ENCODE data around the gene TMEM184A. TPM values are rescaled to one million over a fixed set of nuclear protein-coding genes. Genes with fewer than 3 reads are reported as not detected.

The TMEM184A gene
- total and polyA plus RNA-seq, 2 of the 8 experiments (the other 6 are each of a cell fraction or from before 2014, with no cell fraction given) = 1.8 to 2.1 TPM

- Histone ChIP-seq H3K14ac (ENCODE audit: insufficient read length) (no peak overlapping the region), H3K4me3 (ENCODE audit: extremely low read depth in 1 of 4, insufficient read depth in 2 of 4, low read depth in 3 of 4, low read length in 4 of 4) (no peak overlapping the region), H3K18ac (ENCODE audit: extremely low read depth, low read length) (no peak overlapping the region), H3K36me3 (ENCODE audit: control insufficient read depth in 2 of 4, insufficient read depth in 4 of 4, low read length in 3 of 4) (no peaks in the 10 kb centered on the region), H3K56ac (replicated peaks; ENCODE audit: insufficient read length, low read depth, low read length) (no peak overlapping the region), H2BK120ac (replicated peaks; ENCODE audit: low read depth, low read length) (no peak overlapping the region), H4K8ac (ENCODE audit: extremely low read depth, insufficient read depth, low read length) (no peak overlapping the region), H2BK20ac (ENCODE audit: low read length) (no peak overlapping the region), H3K27me3 (replicated peaks in 1 of 4; ENCODE audit: control insufficient read depth in 3 of 4, extremely low read depth in 1 of 4, insufficient read depth in 3 of 4, low read length in 3 of 4) (no peaks in the 10 kb centered on the region), H3K23me2 (ENCODE audit: low read depth, low read length) (peaks cover 2% of the 10 kb centered on the region; the same call in 1 of the 2 replicates), H3K79me1 (ENCODE audit: low read depth, low read length) (no peaks in the 10 kb centered on the region), H3K79me2 (ENCODE audit: control insufficient read depth in 1 of 2, insufficient read depth in 2 of 2, low read length in 2 of 2) (no peaks in the 10 kb centered on the region), H2BK5ac (ENCODE audit: low read depth, low read length) (no peak overlapping the region), H2BK15ac (ENCODE audit: low read length) (no peak overlapping the region), H3K9me3 (ENCODE audit: insufficient read depth in 2 of 2, low read depth in 1 of 2, low read length in 1 of 2) (no peaks in the 10 kb centered on the region), H2BK12ac (ENCODE audit: low read depth, low read length) (no peak overlapping the region), H3K4me2 (ENCODE audit: insufficient read depth in 1 of 2, low read depth in 2 of 2, low read length in 2 of 2) (no peak overlapping the region), H2AK5ac (ENCODE audit: low read depth, low read length) (no peak overlapping the region), H4K20me1 (replicated peaks in 1 of 2; ENCODE audit: control insufficient read depth in 1 of 2, insufficient read depth in 2 of 2, low read length in 2 of 2) (no peaks in the 10 kb centered on the region), H2AFZ (ENCODE audit: low read length) (no peak overlapping the region), H4K91ac (replicated peaks; ENCODE audit: insufficient read length, low read length) (no peak overlapping the region), H3K23ac (ENCODE audit: insufficient read length) (no peak overlapping the region), H4K5ac (ENCODE audit: insufficient read length, low read depth, low read length) (no peak overlapping the region), H3K4ac (replicated peaks; ENCODE audit: insufficient read length, low read depth, low read length) (no peak overlapping the region), H3K27ac (ENCODE audit: low read depth, low read length) (no peak overlapping the region), H3K4me1 (replicated peaks in 1 of 4; ENCODE audit: control insufficient read depth in 3 of 4, insufficient read depth in 4 of 4, low read length in 3 of 4) (peaks cover 3 to 5% (median 5%) of the 10 kb centered on the region in 4 experiments; a peak in 6 of 7 replicates), H3K9ac (replicated peaks in 1 of 4; ENCODE audit: extremely low read depth in 1 of 4, low read depth in 3 of 4, low read length in 3 of 4) (no peak overlapping the region)
- TF ChIP-seq TEAD4 (IDR thresholded peaks at IDR 0.05; ENCODE audit: low read depth, low read length) = no peak
- no peak for TF ChIP-seq GTF2F1 (IDR thresholded peaks at IDR 0.05; ENCODE audit: borderline replicate concordance, low read depth, low read length)
- TF ChIP-seq PHF8 (conservative IDR thresholded peaks at IDR 0.05; ENCODE audit: low read depth, low read length) = no peak
- no peak for TF ChIP-seq KDM4A (IDR thresholded peaks at IDR 0.05; ENCODE audit: low read depth, low read length, severe bottlenecking)
- no peak for TF ChIP-seq EZH2 (IDR thresholded peaks at IDR 0.05; ENCODE audit: low read depth, low read length, severe bottlenecking)
- no peak for TF ChIP-seq CTCF (IDR thresholded peaks at IDR 0.05; ENCODE audit: control extremely low read depth in 1 of 3, insufficient read depth in 1 of 3, low read depth in 1 of 3, low read length in 3 of 3)
- TF ChIP-seq RAD21 (IDR thresholded peaks at IDR 0.05 in 1 of 2, conservative IDR thresholded peaks at IDR 0.05 in 1 of 2; ENCODE audit: low read depth in 2 of 2, low read length in 2 of 2) = no peak
- no peak for TF ChIP-seq NRF1 (IDR thresholded peaks at IDR 0.05; ENCODE audit: low read depth, low read length)
- 95% methylated on average over 7 of the region's 16 CpGs; no CpG with 5 or more reads in 1 of the 2 experiments for WGBS, 2 experiments (ENCODE audit: extremely low coverage in 1 of 2, insufficient coverage in 1 of 2, insufficient read length in 1 of 2, insufficient replicate concordance in 2 of 2, low coverage in 1 of 2, low lambda C conversion rate in 2 of 2, missing lambda C conversion rate in 1 of 2)
- ChIA-PET POLR2A (ENCODE audit: partially characterized antibody) (no interaction called here), CTCF (ENCODE audit: partially characterized antibody) (interaction anchor here (0.9 to 1.4 kb wide), 3 partner anchors 9 to 45 kb away, joined by 3 to 5 read pairs (median 4); partner anchors contain the start of gene TMEM184A)
- DNase-seq (ENCODE audit: low read depth in 1 of 2, low spot score in 2 of 2) (no peak), FAIRE-seq (no peak)
Measured at GRCh38 chr7:1510780-1511154, 45.2 kb downstream of the TMEM184A start.
